ENCODE data around the gene JDP2.

The JDP2 gene

GRCh38 chr14:75506930-75507329 lies 79.1 kb downstream of the JDP2 start:
- in situ Hi-C loops (cut with HindIII; ENCODE audit: low pct_unique_long_range_greater_than_20kb, low sequenced_read_pairs), result no loop called here
- TF ChIP-seq JUND (IDR thresholded peaks at IDR 0.05; ENCODE audit: low read depth), result no peak
- no peak for DNase-seq (ENCODE audit: low read depth in 1 of 2, low spot score in 1 of 2)

GRCh38 chr14:75510547-75510946 lies 82.7 kb downstream of the JDP2 start:
- DNase-seq (ENCODE audit: low read depth in 1 of 2, low spot score in 1 of 2), result no peak
- in situ Hi-C loops (cut with HindIII; ENCODE audit: low pct_unique_long_range_greater_than_20kb, low sequenced_read_pairs), result no loop called here
- TF ChIP-seq JUND (IDR thresholded peaks at IDR 0.05; ENCODE audit: low read depth), result no peak

- in situ Hi-C loops (cut with HindIII; ENCODE audit: low pct_unique_long_range_greater_than_20kb, low sequenced_read_pairs), result no loop called here
- DNase-seq (ENCODE audit: low read depth in 1 of 2, low spot score in 1 of 2), result no peak
- TF ChIP-seq JUND (IDR thresholded peaks at IDR 0.05; ENCODE audit: low read depth), result no peak
These were observed 83.4 kb downstream of the JDP2 start for GRCh38 chr14:75511201-75511600.

DNA sequence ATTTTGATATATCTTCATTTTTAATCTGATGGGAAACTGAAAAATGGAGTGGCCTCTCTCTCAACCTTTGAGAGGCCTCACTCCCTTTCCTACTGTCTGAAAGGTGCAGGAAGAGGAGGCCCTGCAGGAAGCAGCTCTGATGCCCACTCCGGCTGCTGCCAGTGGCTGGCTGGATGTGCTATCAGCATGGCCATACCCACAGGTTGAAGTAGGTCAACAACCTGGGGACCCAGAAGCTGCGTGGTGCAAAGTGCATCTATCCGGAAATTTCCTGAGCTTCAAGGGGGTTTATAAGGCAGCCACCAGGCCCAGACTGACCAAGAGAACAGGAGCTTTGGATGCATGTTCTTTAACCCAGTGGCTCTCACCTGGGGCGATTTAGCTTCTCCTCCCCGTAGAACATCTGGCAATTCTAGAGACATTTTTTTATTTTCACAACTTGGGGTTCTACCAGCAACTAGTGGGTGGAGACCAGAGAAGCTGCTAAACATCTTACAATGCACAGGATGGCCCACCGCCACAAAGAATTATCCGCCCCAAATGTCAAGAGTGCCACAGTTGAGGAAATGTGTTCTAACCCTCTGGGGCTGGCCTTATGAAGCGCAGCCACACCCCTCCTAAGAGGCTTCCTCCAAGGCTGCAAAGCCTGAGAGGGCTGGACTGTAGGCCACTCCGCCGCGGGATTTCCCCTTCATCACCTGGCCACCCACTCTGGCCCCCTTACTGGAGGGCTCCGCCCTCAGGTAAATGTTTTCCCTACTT lies 86.3 kb downstream of the JDP2 start:
- in situ Hi-C loops (cut with HindIII; ENCODE audit: low pct_unique_long_range_greater_than_20kb, low sequenced_read_pairs), result no loop called here

DNA sequence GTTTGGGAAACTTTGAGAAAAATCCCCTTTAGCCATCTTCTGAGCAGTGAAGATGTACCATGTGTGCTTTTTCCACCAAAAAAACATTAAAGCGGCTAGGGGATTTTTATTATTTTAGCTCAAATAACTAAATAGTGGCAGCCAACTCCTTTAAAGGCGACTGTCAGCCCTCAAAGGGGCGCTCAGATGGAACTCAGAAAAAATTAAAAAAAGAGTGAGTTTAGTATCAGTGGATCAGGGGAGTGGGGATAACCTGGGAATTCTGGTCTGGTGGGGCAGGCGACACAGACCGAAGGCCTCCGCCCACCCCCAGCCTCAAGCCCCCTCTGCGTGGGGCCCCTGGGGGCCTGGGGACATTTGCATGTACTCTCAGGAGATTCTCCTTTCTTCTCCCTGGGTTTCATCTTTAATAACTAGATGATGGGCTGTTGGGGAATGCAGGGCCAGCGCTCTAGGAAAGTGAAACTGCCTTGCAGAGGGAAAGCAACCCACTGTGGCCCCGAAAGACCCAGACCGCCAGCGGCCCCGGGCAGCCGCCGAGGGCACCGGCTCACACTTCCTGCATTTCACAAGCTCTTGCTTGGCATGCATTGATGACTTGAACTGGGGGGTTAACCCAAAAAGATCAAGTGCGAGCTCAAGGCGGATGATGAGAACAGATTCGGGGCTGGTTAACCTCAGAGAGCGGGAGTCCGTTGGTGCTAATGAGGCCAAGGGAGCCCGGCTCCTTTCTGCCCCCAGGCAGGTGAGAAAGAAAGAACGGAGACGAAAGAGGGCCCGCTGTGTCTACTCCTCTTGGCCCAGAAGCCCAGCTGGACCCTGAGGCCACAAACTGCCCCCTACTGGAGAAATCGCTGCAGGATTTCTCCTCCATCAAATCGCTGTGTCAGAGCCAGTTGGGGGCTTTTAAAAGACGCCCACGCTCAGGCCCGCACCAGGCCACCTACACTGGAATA lies 87.1 kb downstream of the JDP2 start:
- in situ Hi-C loops (cut with HindIII; ENCODE audit: low pct_unique_long_range_greater_than_20kb, low sequenced_read_pairs), result no loop called here
- TF ChIP-seq JUND (IDR thresholded peaks at IDR 0.05; ENCODE audit: low read depth), result no peak
- DNase-seq (ENCODE audit: low read depth in 1 of 2, low spot score in 1 of 2), result no peak

More for the DNA sequence above, 86.3 kb downstream of the JDP2 start:
- TF ChIP-seq JUND (IDR thresholded peaks at IDR 0.05; ENCODE audit: low read depth), result no peak
- DNase-seq (ENCODE audit: low read depth in 1 of 2, low spot score in 1 of 2), result no peak

GRCh38 chr14:75515629-75515996 lies 87.8 kb downstream of the JDP2 start:
- in situ Hi-C loops (cut with HindIII; ENCODE audit: low pct_unique_long_range_greater_than_20kb, low sequenced_read_pairs), result no loop called here
- DNase-seq (ENCODE audit: low read depth in 1 of 2, low spot score in 1 of 2), result no peak
- no peak for TF ChIP-seq JUND (IDR thresholded peaks at IDR 0.05; ENCODE audit: low read depth)

- TF ChIP-seq JUND (IDR thresholded peaks at IDR 0.05; ENCODE audit: low read depth), result no peak
- peak in 1 of 2 experiments; percentile 61 for DNase-seq (ENCODE audit: low read depth in 1 of 2, low spot score in 1 of 2)
- in situ Hi-C loops (cut with HindIII; ENCODE audit: low pct_unique_long_range_greater_than_20kb, low sequenced_read_pairs), result no loop called here
These were observed 90.8 kb downstream of the JDP2 start for GRCh38 chr14:75518625-75519024.

DNA sequence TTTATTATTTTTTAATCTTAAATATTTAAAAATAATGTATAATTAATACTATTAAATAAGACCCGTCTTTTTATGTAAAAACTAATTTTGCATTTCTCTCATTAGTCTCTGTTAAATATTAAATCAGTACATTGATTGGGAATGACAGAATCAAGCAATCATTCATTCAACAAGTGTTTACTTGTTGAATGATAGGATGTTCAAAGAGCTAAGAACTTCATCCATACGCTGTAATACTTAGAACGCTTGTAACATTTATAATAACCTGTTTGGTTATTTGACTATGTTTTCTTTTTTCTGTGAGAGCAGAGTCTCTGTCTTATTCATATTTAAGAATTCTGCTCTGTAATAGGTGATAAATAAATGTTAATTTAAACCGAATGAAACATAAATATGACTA lies 91.6 kb downstream of the JDP2 start:
- no peak for DNase-seq (ENCODE audit: low read depth in 1 of 2, low spot score in 1 of 2)
- no peak for TF ChIP-seq JUND (IDR thresholded peaks at IDR 0.05; ENCODE audit: low read depth)
- in situ Hi-C loops (cut with HindIII; ENCODE audit: low pct_unique_long_range_greater_than_20kb, low sequenced_read_pairs), result no loop called here

- in situ Hi-C loops (cut with HindIII; ENCODE audit: low pct_unique_long_range_greater_than_20kb, low sequenced_read_pairs), result no loop called here
- no peak for DNase-seq (ENCODE audit: low read depth in 1 of 2, low spot score in 1 of 2)
- no peak for TF ChIP-seq JUND (IDR thresholded peaks at IDR 0.05; ENCODE audit: low read depth)
These were observed 92.3 kb downstream of the JDP2 start for GRCh38 chr14:75519826-75520728.

- DNase-seq (ENCODE audit: low read depth in 1 of 2, low spot score in 1 of 2), result no peak
- no peak for TF ChIP-seq JUND (IDR thresholded peaks at IDR 0.05; ENCODE audit: low read depth)
- in situ Hi-C loops (cut with HindIII; ENCODE audit: low pct_unique_long_range_greater_than_20kb, low sequenced_read_pairs), result no loop called here
These were observed 93.0 kb downstream of the JDP2 start for GRCh38 chr14:75520852-75521251.

DNA sequence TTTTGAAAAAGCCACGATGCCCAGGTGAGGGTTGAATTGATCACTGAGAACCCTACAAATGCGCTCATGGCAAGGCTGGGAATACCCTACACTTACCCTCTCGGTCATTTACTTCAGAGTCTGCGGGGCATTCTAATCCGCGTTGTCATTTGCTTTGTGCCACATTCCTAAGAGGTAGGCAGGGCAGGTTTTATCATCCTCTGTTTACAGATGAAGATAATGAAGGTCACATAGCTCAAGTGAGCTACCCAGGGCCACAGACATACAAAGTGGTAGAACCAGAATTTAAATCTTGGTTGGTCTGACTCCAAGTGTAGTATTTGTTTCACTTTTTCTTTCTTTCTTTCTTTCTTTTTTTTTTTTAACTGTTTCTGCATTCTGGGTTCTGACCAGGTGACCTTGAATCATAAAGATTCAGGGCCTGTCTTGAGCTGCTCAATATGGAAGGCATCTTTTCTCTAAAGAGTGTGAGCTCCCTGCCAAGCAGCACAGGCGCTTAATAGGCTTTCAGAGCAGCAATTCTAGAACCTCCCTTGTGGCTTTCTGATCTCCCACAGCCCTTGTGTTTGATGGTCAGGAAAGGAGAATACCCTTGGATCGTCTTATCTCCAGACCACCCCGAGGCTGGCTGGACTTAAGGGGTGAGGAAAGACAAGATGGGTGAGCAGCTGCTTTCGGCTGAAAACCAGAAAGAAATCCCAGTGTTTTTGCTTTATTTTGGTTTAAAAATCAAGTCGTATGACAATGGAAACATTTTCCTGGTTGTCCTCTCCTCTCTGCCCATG lies 93.8 kb downstream of the JDP2 start:
- DNase-seq (ENCODE audit: low read depth in 1 of 2, low spot score in 1 of 2), result peak; percentile 33 to 69
- TF ChIP-seq JUND (IDR thresholded peaks at IDR 0.05; ENCODE audit: low read depth), result peak; percentile 75
- in situ Hi-C loops (cut with HindIII; ENCODE audit: low pct_unique_long_range_greater_than_20kb, low sequenced_read_pairs), result no loop called here

Data from T47D (cell line).